Osteocyte (in vitro differentiated cells): ENCODE data around the gene DENND4A. TPM values are rescaled to one million over a fixed set of nuclear protein-coding genes. Genes with fewer than 3 reads are reported as not detected.

Experiments used
- DNase-seq: peaks from one replicate; pipeline ENCODE4 v3.0.0; 2021; ENCODE audit warnings: mixed read lengths; ENCODE audit not compliant: unreplicated experiment; ENCODE audit errors: extremely low spot score
- H3K27ac Mint-ChIP-seq: one replicate; pipeline ENCODE4 v1.8.0; 2021; ENCODE audit warnings: mild to moderate bottlenecking, mixed read lengths; ENCODE audit not compliant: unreplicated experiment
- H3K27me3 Mint-ChIP-seq: one replicate; pipeline ENCODE4 v1.8.0; 2021; ENCODE audit warnings: mixed read lengths; ENCODE audit not compliant: unreplicated experiment
- H3K36me3 Mint-ChIP-seq: one replicate; pipeline ENCODE4 v1.8.0; 2021; ENCODE audit warnings: mixed read lengths; ENCODE audit not compliant: unreplicated experiment
- H3K4me1 Mint-ChIP-seq: one replicate; pipeline ENCODE4 v1.8.0; 2021; ENCODE audit warnings: mixed read lengths; ENCODE audit not compliant: unreplicated experiment
- H3K4me3 Mint-ChIP-seq: one replicate; pipeline ENCODE4 v1.8.0; 2021; ENCODE audit warnings: mild to moderate bottlenecking, moderate library complexity, mixed read lengths; ENCODE audit not compliant: unreplicated experiment
- H3K9me3 Mint-ChIP-seq: one replicate; pipeline ENCODE4 v1.8.0; 2021; ENCODE audit warnings: mixed read lengths; ENCODE audit not compliant: unreplicated experiment
- total RNA-seq: library from RNA; stranded (reverse); gene quantifications from 2 replicates; pipeline ENCODE4 v1.2.1, GENCODE V29; 2021
- TF ChIP-seq, protein P1 (sequence below): fragments of 200-600 bp; sonication (generic); IDR thresholded peaks from 2 replicates; pipeline ENCODE4 v1.5.0; 2021; ENCODE audit warnings: antibody characterized with exemption, mild to moderate bottlenecking, moderate library complexity

The DENND4A gene
- total RNA-seq, 1 donor from 2014 or later: 24.5 TPM

DNA sequence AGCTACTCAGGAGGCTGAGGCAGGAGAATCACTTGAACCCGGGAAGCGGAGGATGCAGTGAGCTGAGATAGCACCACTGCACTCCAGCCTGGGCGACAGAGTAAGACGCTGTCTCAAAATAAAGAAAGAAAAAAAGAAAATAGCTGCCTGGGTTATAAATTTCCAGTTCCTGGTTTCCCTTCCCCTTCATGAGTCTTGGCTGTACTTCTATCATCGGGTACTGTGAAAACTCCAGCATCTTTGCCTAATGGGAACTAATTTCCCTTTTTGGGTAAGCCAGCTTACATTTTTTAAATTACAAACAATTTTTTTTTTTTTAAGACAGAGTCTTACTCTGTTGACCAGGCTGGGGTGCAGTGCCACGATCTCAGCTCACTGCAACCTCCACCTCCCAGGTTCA is 15.0 kb downstream of the DENND4A start:
- Mint-ChIP-seq H3K27ac (no peak overlapping the region), H3K4me3 (no peak overlapping the region), H3K9me3 (no peaks in the 10 kb centered on the region), H3K36me3 (no peaks in the 10 kb centered on the region), H3K4me1 (peaks cover 4% of the 10 kb centered on the region), H3K27me3 (no peaks in the 10 kb centered on the region)
- TF ChIP-seq, protein P1, sequence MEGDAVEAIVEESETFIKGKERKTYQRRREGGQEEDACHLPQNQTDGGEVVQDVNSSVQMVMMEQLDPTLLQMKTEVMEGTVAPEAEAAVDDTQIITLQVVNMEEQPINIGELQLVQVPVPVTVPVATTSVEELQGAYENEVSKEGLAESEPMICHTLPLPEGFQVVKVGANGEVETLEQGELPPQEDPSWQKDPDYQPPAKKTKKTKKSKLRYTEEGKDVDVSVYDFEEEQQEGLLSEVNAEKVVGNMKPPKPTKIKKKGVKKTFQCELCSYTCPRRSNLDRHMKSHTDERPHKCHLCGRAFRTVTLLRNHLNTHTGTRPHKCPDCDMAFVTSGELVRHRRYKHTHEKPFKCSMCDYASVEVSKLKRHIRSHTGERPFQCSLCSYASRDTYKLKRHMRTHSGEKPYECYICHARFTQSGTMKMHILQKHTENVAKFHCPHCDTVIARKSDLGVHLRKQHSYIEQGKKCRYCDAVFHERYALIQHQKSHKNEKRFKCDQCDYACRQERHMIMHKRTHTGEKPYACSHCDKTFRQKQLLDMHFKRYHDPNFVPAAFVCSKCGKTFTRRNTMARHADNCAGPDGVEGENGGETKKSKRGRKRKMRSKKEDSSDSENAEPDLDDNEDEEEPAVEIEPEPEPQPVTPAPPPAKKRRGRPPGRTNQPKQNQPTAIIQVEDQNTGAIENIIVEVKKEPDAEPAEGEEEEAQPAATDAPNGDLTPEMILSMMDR: no peak
- DNase-seq: no peak

DNA sequence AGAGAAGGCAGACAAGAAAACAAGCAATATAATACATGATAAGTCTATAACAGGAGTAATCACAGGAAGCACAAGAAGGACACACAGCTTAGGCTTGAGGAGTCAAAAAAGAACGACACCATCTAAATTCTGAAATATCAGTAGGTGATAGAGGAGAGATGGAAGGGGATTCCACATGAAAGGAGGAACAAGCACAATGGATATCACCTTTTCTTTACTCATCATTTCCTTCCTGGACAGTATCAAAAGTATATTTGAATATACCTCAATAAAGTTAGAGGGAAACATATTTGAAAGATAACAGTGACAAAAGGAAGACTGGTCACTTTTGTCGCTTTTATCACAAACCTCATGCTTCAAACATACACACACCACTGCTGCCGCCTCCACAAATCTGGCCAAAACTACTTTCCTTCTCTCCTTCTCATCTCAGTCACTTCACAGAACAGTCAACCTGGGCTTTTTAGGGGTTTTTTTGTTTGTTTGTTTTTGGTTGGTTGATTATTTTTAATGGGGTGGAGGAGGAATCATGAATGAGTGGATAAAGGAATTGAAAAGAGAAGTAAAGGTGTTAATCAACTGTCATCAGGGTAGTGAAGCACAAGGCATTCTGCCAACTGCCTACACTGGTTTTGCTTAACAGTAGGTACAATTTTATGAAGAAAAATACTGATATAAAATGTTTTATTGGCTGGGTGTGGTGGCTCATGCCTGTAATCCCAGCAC is 18.5 kb downstream of the DENND4A start:
- Mint-ChIP-seq H3K4me3 (no peak overlapping the region), H3K9me3 (no peaks in the 10 kb centered on the region), H3K27ac (no peak overlapping the region), H3K36me3 (no peaks in the 10 kb centered on the region), H3K4me1 (peaks cover 4% of the 10 kb centered on the region), H3K27me3 (no peaks in the 10 kb centered on the region)
- TF ChIP-seq, protein P1: no peak
- no peak for DNase-seq

DNA sequence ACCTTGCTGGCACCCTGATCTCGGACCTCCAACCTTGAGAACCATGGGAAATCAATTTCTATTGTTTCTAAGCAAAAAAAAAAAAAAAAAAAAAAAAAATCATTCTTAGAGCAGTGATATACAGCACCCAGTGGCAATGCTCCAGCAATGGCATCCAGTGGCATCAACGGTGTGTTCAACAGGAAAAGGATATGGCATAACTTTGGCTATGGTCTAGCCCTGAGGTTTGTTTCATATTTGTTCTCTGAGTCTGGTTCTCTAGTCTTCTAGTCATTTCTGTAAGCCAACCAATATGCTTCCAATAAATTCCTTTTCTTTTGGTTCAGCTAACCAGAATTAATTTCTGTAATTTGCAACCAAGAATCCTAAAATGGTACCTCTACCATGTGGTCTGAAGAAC is 19.2 kb downstream of the DENND4A start:
- Mint-ChIP-seq H3K9me3 (no peaks in the 10 kb centered on the region), H3K36me3 (no peaks in the 10 kb centered on the region), H3K4me3 (no peak overlapping the region), H3K27ac (no peak overlapping the region), H3K4me1 (peaks cover 4% of the 10 kb centered on the region), H3K27me3 (no peaks in the 10 kb centered on the region)
- TF ChIP-seq, protein P1: no peak
- DNase-seq: no peak

DNA sequence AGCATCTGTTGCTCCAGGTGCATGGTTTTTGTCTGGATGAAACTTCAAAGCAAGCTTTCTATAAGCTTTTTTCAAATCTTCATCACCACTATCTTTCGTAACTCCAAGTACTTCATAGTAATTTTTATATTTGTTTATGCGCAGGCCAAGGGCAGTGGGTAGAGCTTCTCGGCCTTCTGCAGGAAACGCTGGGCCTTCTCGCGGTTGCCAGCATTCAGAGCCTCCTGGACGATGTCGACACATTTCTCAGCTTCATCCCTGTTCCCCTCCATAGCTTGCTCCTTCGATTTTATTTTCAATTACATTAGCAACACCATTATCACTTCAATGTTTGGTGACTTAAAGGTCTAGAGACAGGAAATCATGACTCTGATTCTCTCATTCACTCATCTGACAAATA is 20.2 kb downstream of the DENND4A start:
- Mint-ChIP-seq H3K27ac (no peak overlapping the region), H3K27me3 (no peaks in the 10 kb centered on the region), H3K9me3 (no peaks in the 10 kb centered on the region)

DNA sequence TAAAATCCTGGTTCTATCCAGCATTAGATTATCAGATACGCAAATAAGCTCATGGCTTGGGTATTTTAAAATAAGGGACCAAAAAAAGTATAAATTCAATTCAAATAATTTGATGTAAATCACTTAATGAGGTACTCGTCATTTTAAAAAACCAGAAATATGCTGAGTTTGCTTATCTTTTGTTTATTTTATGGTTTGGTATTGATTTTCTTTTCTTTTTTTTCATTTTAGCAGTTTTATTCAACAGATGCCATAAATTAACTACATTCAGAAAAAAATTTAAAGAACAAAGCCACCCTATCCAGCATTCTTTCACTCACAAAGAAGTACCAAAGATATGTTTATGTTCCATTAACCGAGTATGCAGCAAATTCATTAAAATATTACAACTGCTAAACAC is 22.6 kb downstream of the DENND4A start:
- H3K27me3 Mint-ChIP-seq: no peaks in the 10 kb centered on the region

More for the DNA sequence above, 20.2 kb downstream of the DENND4A start:
- TF ChIP-seq, protein P1: no peak
- Mint-ChIP-seq H3K36me3 (no peaks in the 10 kb centered on the region), H3K4me1 (peaks cover 7% of the 10 kb centered on the region), H3K4me3 (no peak overlapping the region)
- no peak for DNase-seq

More for the DNA sequence above, 22.6 kb downstream of the DENND4A start:
- H3K36me3 Mint-ChIP-seq: no peaks in the 10 kb centered on the region
- H3K9me3 Mint-ChIP-seq: no peaks in the 10 kb centered on the region
- H3K4me1 Mint-ChIP-seq: peaks cover 8% of the 10 kb centered on the region
- TF ChIP-seq, protein P1: no peak
- no peak overlapping the region for H3K27ac Mint-ChIP-seq
- no peak overlapping the region for H3K4me3 Mint-ChIP-seq
- DNase-seq: no peak
